Upper lobe of left lung (tissue), 4 donors: Measurements from ENCODE around the gene PKDCC.

Experiments
- CTCF ChIP-seq, 6 experiments: fragments of 450-650 bp in 4 of 6; fragments of 200-600 bp in 2 of 6; sonication (generic) in 2 of 6; IDR thresholded peaks; one replicate each; pipeline ENCODE4 v1.5.1; 2016 to 2019; ENCODE audit warnings: antibody characterized with exemption in 6 of 6
- EP300 ChIP-seq, 4 donors: sonication (generic); formaldehyde crosslinking; IDR thresholded peaks; one replicate each; pipeline ENCODE4 v1.5.1; 2017; ENCODE audit warnings: antibody characterized with exemption in 4 of 4, control low read depth in 2 of 4
- POLR2AphosphoS5 ChIP-seq, 2 donors: sonication (generic); formaldehyde crosslinking; IDR thresholded peaks; one replicate each; pipeline ENCODE4 v1.5.1; 2017; ENCODE audit warnings: antibody characterized with exemption in 2 of 2

GRCh38 chr2:42068571-42069178, 20.9 kb downstream of the PKDCC start:
- TF ChIP-seq CTCF (IDR thresholded peaks at IDR 0.05) (no peak), EP300 (IDR thresholded peaks at IDR 0.05) (no peak), POLR2AphosphoS5 (IDR thresholded peaks at IDR 0.05) (no peak)
